UCSD-AML1 (cell line): Measurements from ENCODE around the gene PLPP7.
A peak's percentile ranks its signal among the peaks of the same experiment; 100 is the strongest.
"Not testable (repeated sequence)": the region's sequence is repeated elsewhere in the genome, so short reads cannot be mapped to it uniquely, and the experiment has no call there.

Experiments used
- DNase-seq: peaks from one replicate; lab custom pipeline; 2025; ENCODE audit not compliant: unreplicated experiment; lab: John Stamatoyannopoulos, UW

PLPP7 gene

DNA sequence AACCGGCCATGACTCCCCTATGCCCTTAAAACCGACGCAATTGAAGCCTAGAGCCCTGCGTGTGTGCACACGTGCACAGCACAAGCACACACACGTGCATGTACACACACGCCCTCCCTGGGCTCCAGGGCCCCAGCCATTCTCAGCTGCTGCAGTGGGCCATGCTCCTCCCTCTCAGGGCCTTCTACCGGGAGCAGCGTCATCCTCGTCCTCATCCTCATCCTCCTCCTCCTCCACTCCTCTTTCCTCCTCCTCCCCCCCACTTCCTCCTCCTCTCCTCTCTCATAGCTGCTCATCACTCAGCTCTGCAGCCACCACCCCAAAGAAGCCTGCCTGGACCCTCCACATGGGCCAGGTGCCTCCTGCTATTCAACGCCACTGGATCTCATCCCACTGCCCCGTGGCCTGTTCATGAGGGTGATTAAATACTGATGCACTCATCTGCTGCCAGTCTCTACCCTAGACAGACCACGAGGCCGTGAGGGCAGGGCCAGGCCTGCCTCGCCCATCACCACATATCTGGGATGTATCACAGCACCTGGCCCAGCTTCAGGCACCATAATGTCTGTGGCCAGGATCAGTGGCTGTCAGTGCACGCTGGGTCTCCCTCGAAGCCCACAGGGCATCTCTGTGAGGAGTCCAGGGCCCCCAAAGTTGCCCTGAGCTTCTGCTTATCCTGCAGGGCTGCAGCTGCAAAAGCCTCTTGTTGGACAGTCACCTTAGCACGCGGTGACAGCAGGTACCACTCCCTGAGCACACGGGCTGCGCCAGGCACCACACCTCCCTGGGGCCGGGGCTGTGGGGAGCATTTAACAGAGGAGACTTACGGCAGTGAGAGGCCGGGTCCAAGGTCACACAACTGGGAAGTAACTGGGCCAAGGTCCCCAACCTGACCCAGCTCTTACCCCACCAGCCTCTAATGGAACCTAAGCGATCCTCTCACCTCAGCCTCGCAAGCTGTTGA, 23.0 kb upstream of the PLPP7 start:
- DNase-seq = no peak

DNA sequence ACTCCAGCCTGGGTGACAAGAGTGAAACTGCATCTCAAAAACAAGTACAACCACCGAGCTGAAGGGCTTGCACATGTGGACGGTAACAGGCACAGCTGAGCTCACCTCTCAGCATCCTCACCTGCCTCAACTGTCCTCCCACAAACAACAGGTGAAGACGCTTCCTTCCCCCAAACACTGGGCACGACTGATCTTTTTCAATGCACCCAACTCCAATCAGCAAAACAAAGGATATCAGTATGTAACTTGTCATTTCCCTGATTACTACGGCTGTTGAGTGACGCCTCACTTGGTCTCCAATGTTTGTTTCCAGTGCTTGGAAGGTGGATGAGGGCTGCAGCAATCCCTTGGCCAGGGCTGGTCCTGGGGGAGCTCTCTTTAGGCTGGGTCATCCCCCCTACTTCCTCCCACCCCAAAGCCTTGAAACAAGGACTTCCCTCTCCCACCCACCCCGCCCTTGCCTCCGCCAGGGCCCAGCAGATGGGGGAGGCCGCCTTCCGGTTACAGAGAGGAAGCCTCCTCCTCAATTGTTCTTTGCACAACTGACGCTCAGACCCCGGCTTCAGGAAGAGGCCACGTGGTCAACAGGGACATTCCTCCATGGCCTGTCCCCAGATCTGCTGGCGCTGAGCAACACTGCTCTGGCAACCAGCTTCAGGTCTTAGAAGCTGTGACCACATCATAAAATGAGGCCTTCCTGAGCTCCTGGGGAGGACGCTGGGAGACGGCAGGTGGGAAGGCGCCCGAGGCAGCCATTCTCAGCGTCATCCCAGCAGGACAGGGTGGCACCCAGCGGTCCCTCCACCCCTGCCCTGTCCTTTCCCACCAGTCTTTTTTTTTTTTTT, 19.1 kb upstream of the PLPP7 start:
- DNase-seq = peak; percentile 86

DNA sequence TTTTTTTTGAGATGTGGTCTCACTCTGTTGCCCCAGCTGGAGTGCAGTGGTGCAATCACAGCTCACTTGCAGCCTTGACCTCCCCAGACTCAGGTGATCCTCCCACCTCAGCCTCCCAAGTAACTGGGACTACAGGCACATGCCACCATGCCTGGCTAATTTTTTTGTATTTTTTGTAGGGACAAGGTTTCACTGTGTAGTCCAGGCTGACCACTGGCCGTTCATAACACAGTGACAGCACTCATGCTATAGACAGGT, 18.6 kb upstream of the PLPP7 start:
- DNase-seq = not testable (repeated sequence)

DNA sequence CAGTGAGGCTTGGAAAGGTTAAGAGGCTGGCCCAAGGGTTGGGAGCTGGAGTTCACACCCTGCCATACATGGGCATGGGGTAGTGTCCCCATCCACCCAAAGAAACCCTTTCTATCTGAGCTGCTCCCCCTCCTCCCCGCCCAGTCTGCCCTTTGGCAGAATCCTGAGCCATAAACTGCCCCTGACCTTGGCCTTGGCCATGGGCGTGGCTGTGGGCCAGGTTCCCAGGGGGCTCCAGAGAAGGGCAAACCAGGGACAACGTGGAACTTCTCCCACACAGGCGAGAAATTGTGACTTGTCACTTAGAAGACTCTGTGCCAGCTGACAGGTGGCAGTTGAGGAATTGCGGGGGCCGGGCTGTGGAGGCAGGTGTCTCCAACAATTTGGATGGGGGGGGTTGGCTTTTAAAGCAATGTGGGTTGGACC, 18.0 kb upstream of the PLPP7 start:
- no peak for DNase-seq

DNA sequence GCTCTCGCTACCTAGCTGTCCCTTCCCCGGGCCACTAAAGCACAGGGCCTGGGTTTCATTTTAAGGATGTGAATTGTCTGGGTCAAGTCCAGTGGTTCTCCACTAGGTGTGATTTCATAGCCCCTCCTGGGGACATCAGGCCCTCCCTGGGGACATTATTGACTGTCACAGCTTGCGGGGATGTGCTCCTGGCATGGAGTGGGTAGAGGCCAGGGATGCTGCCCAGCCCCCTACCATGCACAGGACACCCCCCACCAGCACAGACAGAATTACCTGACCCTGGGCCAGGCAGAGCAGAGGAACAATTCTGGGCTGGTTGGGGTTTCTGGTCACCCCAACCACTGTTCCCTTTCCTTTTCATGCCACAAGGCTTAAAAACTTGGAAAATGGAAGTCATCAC, 17.3 kb upstream of the PLPP7 start:
- DNase-seq = no peak

DNA sequence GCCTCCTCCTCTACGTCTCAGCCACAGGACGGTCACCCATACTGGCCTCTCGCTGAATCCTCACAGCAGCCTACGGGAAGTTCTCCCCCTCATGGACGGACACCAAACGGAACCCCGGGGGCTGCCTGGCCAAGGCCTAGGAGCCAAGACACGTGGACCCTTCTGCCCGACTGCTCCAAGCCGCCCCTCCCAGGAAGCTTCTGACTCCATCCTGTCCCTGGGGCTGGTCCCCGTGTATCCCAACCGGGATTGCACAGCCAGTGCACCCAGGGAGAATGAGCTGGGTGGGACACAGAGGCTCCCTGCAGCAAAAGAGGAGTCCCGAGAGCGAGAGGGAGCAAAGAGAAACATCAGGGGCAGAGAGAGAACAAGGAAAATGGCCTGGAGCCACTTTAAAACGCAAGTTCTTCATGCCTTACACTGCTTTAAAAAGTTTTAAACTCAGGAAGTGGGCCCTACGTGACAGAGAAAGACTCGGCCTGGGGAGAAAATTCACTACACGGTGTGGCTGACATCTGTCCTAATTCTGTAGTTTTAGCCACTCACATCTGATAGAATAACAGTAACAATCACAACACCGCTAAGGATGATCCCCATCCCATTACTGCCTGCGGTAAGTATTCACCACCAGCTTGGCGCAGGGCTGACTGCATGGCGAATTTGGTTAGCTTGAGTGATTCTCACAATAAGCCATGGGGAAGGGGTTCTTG, 16.2 kb upstream of the PLPP7 start:
- DNase-seq = peak; percentile 73

DNA sequence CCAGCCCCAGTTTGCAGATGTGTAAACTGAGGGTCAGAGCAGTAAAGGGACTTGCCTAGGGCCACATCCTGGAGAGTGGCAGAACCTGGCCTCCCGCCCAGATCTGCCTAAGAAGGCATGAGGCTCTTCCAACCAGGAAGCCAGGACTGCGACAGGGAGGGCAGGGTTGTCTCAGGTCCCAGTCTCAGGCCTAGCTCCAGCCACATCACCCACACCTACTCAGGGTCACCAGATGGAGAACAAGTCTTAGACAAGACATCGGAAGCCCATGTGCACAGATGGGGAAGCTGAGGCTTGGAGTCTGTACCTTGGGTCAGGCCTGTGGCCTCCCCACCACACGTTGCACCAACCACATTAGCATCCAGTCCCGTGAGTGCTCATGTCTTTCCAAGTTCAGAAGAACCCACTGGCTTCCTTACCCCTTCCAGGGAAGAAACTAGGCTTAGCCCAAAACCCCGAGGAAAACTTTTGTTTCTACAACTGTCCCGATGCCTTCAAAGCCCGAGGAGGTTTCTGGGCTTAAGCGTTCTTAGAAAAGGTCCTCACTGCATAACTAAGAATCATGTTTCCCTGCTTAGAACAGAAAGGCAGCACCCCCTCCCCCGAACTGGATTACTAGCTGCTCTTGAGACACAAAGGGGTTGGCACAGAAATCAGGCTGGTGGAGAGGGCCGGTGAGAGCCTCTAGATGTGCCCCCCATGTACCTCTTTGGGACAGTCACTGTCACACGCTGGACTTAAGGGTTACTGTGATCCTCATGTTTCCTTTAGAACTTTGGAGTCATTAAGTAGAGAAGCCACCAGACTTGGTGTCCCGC, 15.5 kb upstream of the PLPP7 start:
- peak; percentile 47 for DNase-seq

DNA sequence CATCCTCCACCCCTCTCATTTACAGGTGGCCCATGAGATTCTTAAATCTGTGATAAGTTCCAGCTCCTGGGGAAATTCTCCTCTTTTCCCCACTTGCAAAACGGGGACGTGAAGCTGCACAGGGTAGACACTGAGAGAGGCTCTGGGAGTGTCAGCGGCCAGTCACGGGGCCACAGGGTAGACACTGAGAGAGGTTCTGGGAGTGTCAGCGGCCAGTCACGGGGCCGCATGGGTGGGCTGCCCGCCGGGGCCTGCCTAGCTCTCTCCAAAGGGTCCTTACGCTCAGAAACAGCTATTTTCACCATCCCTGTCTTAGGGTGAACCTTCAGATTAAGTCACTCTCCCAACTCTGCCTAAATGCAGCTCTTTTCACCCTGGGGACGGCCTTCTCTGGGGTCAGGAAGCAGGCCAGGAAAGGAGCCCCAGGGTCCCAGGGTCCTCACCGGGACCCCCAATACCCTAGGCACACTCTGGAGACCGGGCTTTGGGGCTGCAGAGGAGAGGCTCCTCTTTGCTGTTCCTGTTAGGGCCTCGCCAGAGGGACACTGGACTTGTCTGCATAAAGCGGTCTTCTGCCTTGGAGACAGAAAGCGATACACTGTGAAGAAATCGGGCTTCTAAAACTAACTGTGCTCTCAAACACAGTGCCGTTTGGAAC, 14.7 kb upstream of the PLPP7 start:
- peak; percentile 47 for DNase-seq

DNA sequence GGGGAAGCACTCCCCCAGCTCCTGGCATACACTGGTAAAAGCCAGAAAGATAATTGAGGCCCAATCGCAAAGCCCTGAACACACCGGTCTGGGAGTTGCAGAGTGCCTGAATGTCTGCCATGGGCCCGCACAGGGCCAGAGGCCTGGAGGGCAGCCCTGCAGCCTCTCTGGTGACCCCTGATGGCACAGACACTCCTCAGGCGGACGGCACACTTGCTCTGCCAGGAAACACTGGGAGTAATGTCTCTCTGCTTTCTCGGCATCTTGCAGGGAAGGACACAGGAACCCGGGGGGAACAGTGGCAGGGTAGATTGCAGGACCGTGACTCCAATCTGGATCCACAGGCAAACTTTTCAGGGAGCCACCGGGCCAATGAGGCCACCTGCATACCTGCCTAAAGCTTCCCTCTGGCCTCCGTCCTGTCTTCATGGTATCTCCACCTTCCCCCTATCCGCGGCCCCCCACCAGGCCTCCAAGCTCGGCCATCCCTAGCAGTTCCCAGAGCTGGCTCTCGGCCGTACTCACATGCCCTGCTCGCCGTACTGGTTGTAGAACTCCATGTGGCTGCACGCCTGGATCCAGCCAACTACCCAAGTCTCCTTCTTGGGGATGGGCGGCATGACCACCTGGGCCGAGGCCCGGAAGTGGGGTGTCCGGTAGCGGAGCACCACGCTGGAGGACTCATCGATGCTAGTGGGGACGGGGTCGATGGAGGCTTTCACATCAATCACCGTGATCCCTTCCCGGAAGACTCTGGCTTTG, 14.0 kb upstream of the PLPP7 start:
- peak; percentile 70 for DNase-seq

DNA sequence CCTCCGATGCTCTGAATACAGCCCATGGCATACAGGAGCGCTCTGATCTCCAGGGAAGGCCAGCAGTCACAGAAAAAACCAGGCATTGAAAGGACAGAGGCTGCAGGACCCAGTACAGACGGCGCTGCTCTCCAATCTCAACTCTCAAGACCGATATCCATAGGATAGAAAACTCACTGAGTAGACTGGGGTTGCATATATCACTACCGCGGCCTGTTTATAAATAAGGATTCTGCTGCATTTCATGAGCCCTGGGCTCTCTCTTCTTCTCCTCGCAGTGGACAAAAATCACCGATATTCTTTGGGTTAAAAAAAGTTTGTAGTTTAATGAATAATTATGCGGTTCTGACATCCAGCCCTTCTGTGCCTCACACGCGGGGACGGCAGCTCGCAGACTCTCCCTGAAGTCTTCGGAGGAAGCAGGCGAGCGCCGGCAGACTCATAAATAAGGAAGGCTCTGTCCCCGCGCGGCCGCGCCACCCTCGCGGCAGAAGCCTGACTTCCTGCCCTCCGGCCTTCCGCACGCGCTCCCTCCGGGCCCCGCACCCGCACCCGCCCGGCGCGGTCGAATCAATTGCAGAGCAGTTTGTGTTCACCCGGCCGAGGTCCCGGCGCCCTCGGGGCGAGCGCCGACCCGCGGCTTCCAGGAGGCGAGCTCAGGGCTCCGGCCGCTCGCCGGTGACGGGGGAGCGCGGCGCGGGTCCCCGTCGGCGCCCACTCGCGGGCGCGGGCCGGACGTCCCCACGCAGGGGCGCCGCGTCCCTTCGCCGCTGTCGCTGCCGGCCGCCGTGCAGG, 13.2 kb upstream of the PLPP7 start, which contains the start of gene FAM78A:
TSS of gene FAM78A (minus strand) at position 417 of the 795 bp plus-strand sequence. CDS start at position 86, 331 bp downstream.
- DNase-seq = peak; percentile 63

DNA sequence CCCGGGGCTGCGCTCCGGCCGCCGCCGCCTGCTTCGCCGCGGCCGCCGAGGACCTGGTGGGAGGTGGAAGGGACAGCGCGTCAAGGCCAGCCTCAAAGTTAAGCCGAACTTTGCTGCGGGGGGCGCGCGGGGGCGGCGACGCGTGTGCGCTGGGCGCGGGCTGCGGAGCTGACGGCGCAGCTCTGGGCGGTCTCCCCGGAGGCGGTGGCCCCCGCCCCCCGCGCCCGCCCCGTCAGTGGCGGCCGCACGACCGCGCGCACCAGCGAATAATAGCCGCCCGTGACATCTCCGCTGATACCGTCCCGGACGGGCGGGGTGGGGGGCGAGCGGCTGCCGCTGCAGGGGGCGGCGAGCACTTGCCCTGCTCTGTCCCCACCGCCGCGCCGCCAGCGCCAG, 12.6 kb upstream of the PLPP7 start:
- peak; percentile 49 for DNase-seq

DNA sequence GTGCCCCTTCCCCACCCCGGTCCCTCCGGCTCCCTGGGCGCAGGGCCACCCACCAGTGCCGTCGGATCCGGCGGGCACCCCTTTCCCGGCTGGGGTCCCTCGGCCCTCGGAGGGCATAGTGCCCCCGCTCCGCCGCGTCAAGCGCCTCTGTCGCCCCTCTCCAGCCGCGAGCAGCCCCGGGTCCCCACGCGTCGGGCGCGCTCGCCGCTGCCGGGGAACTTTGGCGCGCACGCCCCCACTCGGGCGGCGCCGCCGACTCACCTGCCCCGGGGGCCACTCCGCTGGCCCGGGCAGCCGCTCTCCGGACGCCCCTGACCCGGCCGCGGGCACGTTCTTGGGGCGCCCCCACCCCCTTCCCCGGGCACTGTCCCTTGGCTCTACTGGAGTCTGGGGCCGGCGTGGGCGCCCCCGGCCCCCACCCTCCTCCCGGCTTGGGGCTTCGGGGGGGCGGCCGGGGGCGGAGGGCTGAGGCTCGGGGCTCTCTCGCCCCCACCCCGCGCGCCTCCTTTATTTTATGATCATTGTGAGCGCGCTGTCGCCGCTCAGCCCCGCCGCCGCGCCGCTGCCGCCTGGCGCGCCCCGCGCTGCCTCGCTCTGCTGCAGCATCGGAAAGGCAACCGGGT, 12.1 kb upstream of the PLPP7 start:
- peak; percentile 48 for DNase-seq

DNA sequence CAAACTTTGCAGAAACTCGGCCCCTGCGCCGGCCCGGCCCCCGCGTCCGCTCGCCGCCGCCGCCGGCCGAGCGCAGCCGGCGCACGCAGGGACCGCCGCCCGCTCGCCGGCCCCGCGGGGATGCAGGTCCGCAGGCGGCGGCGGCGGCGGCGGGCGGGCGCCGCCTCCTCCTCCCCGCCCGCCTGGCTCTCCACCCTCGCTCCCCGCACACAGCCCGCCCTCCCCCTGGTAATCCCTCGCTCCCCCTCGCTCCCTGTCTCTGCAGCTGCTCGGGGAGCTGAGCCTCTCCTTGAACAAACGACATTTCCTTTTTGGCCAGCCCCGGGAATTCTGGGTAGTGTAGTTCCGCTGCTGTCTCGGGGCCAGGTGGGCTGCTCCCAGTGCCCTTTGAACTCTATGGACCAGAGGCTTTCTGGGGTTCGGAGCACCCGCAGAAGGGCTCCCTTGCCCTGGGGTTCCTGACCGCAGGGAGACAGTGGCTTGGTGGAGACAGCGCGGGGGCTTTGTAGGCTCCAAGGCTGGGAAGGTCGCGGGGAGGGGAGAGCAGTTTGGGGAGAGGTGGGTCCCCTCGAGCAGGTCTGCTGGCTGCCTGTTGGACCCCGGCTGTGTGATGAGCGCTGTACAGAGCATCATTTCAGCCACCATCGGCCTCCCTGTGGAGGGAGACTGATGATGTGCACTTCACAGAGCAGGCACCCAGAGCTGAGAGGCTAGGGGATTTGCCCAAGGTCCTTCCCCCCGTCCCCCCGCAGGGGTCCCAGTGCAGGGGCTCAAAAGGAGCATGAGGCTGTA, 11.4 kb upstream of the PLPP7 start:
- DNase-seq = peak; percentile 78

DNA sequence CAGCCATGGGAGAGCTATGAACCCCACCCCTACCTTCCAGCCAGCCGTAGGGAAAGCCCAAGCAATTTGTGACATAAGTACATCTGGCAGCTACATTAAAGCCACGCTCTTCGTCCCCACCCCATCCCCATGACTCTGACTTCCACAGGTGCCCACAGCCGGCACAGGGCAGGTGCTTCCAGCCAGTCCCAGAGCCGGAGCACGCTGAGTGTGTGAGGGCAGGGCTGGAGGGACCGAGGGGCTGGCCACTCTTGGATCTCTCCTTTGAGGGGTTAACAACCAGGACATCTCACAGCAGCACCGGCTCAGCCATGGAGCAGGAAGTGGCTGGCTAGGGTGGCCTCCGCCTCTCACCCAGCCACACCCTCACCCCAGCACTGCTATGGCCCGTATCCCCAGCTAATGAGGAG, 10.8 kb upstream of the PLPP7 start:
- peak; percentile 55 for DNase-seq

DNA sequence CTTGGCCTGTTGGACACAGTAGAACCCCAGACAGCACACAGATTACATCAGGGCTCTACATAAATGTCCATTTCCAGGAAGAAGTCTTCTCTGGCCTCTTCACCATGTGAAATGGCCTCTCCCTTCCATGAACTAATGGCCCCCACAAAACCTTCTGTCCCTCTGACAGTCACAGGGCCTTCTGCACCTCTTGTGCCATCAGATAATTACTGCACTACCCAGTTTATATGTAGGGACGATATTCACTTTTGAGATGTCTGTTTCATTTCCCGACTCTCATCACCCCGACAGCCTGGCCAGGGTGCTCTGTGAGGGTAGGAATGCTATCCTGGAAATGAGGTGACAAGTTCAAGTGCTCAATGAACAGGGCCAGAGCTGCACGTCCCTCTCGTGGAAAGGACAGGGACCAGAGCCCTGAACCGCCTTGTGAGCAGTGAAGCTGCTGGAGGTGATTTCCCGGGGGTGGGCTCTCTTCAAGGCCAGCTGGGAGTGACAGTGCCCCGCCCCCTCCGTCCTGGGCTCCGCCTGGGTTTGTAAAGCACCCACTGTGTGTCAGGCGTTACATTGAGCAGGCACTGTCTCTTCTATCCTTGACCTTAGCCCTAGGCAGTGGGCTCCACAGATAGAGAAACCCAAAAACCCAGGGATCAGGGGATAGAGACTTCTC, 10.2 kb upstream of the PLPP7 start:
- no peak for DNase-seq

DNA sequence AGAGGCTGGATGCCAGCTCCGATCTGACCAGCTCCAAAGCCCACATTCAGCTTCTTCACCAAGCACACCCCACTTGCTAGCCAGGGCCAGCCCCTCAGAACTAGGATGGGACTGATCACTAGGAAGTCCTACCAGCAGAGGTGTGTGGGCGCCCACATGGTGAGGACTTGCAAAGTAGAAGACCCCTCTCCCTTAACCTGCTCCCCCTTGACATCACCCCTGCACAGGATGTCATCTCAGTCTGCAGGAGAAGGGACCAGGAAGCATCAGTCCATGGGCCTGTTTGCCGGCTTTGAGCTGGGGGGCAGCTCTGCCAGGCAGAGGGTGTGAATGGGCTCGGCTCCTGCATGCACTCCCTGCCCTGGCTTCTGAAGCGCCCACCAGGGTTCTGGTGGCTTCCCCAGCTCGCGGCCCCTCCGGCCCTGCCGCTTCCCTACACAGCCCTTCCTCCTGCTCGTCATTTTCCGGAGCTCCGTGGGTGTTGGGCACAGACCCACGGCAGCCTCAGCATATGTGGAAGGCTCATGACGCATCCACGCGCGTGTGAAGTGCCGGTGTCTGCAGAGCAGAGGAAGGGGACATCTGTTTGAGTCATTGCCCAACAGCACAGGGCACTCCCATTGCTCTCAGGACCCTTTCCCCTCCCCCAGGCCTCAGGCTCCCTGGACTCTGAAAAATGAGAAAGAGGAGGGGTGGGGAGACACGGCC, 9.5 kb upstream of the PLPP7 start:
- DNase-seq = no peak
